Effector memory CD8-positive, alpha-beta T cell (primary cell): ENCODE measurements around the gene PWWP2B.

Experiments
- ATAC-seq: fragments of 150-1000 bp; cut with Tn5 transposase; replicated peaks from 2 replicates; pipeline ENCODE4 v1.10.0; 2021; ENCODE audit warnings: mild to moderate bottlenecking, moderate library complexity
- DNase-seq, 3 experiments: peaks; one replicate each; pipeline ENCODE4 v3.0.0; 2021
- H3K27ac Mint-ChIP-seq, 2 donors: one replicate each; pipeline ENCODE4 v1.8.0; 2022; ENCODE audit warnings: mild to moderate bottlenecking in 2 of 2, mixed read lengths in 2 of 2, moderate library complexity in 2 of 2
- H3K27me3 Mint-ChIP-seq, 2 donors: one replicate each; pipeline ENCODE4 v1.8.0; 2022; ENCODE audit warnings: mixed read lengths in 2 of 2
- H3K36me3 Mint-ChIP-seq: one replicate; pipeline ENCODE4 v1.8.0; 2022; ENCODE audit warnings: mild to moderate bottlenecking, moderate library complexity, mixed read lengths; ENCODE audit not compliant: insufficient read depth
- H3K4me1 Mint-ChIP-seq, 2 donors: one replicate each; pipeline ENCODE4 v1.8.0; 2022; ENCODE audit warnings: low read depth in 2 of 2, mixed read lengths in 2 of 2
- H3K4me3 Mint-ChIP-seq, 2 donors: one replicate each; pipeline ENCODE4 v1.8.0; 2022; ENCODE audit warnings: mild to moderate bottlenecking in 2 of 2, mixed read lengths in 2 of 2, moderate library complexity in 2 of 2
- H3K9me3 Mint-ChIP-seq, 2 donors: one replicate each; pipeline ENCODE4 v1.8.0; 2022; ENCODE audit warnings: mixed read lengths in 2 of 2

Gene PWWP2B

DNA sequence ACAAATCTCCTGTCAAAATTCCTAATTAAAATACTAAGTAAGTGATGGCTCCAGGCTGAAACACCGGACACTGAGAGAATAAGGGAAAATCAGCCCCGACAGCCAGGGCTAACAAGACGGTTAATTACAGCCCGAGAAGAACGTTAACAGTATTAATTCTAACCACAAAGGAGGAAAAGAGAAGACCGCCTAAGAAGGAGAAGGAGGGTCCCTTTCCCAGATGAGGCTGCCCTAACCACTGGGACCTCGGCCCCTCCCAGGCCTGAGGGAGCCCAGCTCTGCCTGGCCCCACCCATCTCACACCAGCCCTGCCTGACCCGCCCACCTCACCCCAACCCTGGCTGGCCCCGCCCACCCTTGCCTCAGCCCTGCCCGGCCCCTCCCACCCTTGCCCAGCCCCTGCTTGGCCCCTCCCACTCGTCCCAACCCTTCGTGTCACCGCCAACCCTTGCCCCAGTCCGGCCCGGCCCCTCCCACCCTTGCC, 51.3 kb downstream of the PWWP2B start:
- Mint-ChIP-seq H3K27ac (peak overlapping the region; percentile 94 to 99), H3K27me3 (no peaks in the 10 kb centered on the region), H3K36me3 (peaks cover 11% of the 10 kb centered on the region), H3K9me3 (no peaks in the 10 kb centered on the region), H3K4me3 (peak overlapping the region; percentile 59 to 79), H3K4me1 (peaks cover 21 to 30% of the 10 kb centered on the region in 2 donors)
- DNase-seq (peak; percentile 39 to 49 (median 40)), ATAC-seq (peak; percentile 15)

DNA sequence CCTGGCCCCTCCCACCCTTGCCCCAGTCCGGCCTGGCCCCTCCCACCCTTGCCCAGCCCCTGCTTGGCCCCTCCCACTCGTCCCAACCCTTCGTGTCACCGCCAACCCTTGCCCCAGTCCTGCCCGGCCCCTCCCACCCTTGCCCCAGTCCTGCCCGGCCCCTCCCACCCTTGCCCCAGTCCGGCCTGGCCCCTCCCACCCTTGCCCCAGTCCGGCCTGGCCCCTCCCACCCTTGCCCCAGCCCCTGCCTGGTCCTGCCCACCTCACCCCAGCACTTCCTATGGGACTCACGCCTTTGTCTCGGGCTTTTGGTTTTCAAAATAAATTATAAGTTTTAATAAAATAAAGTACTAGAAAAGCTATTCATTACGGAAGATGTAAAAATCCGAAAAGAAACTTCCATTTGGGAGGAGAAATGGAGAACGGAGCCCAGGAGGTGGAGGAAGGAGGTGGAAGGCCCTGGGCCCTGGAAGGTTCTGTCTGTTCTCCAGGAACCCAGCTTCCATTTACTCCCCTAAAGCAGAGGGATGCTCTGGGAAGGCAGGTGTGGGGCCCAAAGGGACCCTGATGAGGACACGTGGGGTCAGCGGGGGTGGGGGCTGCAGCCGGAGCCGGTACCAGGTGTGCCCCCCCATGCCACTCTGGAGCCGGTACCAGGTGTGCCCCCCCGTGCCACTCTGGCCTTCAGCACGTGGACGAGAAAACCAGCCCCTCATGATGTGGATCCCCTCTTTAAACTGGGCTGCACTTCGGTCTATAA, 52.2 kb downstream of the PWWP2B start:
- peaks cover 11% of the 10 kb centered on the region for H3K36me3 Mint-ChIP-seq
- no peaks in the 10 kb centered on the region for H3K9me3 Mint-ChIP-seq
- peak overlapping the region in 1 of 2 donors; percentile 54 for H3K27ac Mint-ChIP-seq
- H3K27me3 Mint-ChIP-seq = no peaks in the 10 kb centered on the region
- ATAC-seq (no peak), DNase-seq (no peak)
- H3K4me1 Mint-ChIP-seq = peaks cover 16 to 29% of the 10 kb centered on the region in 2 donors
- H3K4me3 Mint-ChIP-seq = no peak overlapping the region

DNA sequence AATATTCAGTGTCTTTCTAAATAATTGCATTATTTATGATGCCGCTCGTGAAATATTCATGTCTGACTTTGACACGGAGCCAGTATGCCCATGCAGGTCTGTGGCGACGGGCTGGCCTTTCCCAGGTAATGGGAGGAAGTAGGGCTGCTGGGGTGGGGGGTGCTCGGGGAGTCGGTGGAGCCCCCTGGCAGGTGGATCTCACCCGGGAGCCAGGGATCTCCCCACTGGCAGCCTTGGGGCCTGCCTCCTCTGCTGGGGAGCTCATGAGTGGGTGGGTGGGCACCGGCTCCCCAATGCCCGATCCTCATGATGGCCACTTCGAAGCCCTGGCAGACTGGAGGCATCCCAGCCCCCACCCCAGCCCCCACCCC, 52.8 kb downstream of the PWWP2B start:
- ATAC-seq = no peak
- no peak overlapping the region for H3K4me3 Mint-ChIP-seq
- H3K27me3 Mint-ChIP-seq = no peaks in the 10 kb centered on the region
- H3K36me3 Mint-ChIP-seq = peaks cover 11% of the 10 kb centered on the region
- peak overlapping the region in 1 of 2 donors; percentile 54 for H3K27ac Mint-ChIP-seq
- DNase-seq = no peak
- no peaks in the 10 kb centered on the region for H3K9me3 Mint-ChIP-seq
- peaks cover 14 to 26% of the 10 kb centered on the region in 2 donors for H3K4me1 Mint-ChIP-seq

DNA sequence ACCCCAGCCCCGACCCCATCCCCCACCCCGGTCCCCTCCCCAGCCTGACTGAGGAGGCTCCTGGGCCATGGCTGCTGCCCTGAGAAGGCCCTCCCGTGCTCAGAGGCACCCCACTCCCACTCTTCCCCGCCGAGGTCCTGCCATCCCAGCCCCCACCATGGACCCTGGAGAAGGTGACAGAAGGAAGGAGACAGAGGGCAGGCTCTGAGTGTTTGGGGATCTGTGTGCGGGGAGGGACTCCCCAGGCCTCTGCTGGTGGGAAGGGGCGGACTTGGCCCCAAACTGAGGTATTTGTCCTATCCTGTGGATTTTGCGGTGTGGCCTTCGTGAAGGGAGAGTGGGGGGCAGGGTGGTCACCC, 53.4 kb downstream of the PWWP2B start:
- no peak overlapping the region for H3K4me3 Mint-ChIP-seq
- H3K4me1 Mint-ChIP-seq = peaks cover 11 to 20% of the 10 kb centered on the region in 2 donors
- H3K27ac Mint-ChIP-seq = peak overlapping the region; percentile 49 to 93

DNA sequence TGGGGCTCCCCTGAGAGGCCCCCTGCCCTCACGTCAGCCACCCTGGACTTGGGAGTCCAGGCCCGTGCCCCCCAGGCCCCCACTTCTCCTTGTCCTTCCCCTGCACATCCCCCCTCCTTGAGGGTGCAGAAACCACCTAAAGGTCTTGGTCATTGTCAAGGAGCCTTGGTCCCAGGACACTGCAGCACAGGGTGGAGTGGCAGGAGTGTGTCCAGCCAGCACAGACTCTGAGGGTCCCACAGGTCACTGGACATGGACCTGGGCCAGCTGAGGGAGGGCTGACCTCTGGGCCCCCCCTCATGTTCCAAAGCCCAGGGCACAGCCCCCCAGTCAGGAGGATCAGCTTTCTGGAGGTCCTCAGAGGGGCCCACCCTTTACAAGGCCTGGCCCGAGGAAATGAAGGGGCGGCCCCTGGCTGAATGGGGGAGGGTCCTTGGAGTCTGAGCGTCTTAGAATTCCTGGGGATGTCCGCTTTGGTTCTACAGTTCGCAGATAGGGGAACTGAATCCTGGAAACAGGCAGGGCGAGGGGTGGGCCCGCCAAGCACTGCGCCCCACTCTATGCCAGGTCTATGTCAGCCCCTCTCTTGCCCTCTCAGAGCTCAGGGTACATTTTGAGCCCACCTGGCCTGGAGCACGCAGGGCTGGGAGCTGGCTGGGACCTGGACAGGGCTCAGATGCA, 54.0 kb downstream of the PWWP2B start:
- peaks cover 11% of the 10 kb centered on the region for H3K36me3 Mint-ChIP-seq
- H3K27ac Mint-ChIP-seq = peak overlapping the region; percentile 66 to 93
- DNase-seq = no peak
- peaks cover 11 to 20% of the 10 kb centered on the region in 2 donors for H3K4me1 Mint-ChIP-seq
- no peak overlapping the region for H3K4me3 Mint-ChIP-seq
- ATAC-seq = no peak
- no peaks in the 10 kb centered on the region for H3K9me3 Mint-ChIP-seq
- H3K27me3 Mint-ChIP-seq = peaks cover 0 to under 1% of the 10 kb centered on the region in 2 donors

More for the DNA sequence above, 53.4 kb downstream of the PWWP2B start:
- no peak for DNase-seq
- Mint-ChIP-seq H3K27me3 (no peaks in the 10 kb centered on the region), H3K36me3 (peaks cover 11% of the 10 kb centered on the region), H3K9me3 (no peaks in the 10 kb centered on the region)
- no peak for ATAC-seq

DNA sequence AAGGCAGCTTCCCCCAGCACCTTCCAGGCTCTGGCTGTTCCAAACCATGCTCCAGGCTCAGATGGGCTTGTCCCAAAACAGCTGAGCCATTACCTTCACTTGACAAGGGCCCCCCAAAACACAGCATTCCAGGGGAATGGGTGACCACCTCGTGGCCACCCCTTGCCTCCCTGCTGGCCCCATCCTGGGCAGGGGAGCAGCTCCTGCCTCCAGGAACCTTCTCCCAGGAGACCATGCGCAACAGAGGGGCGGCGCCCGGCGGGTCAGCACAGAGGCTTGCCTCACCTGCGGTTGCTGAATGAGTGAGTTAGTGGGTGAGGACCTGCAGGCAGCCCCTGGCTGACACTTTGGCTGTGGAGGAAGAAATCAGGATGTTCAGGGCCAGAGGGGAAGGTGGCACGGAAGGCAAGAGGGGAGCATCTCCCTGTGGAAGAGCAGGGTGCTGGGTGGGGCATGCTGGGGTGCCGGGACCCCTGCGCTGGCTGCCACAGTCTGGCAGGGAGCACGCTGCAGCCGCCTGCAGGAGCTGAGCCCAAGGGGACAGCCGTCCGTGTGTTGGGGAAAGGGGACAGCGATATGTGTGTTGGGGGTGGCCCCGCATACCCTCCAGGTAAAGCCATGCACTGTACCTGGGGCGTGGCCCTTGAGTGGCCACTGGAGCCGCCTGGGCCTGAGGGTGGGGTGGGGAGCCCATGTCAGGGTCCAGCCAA, 54.7 kb downstream of the PWWP2B start:
- H3K27me3 Mint-ChIP-seq = peaks cover 0 to 6% of the 10 kb centered on the region in 2 donors
- peaks cover 10% of the 10 kb centered on the region for H3K36me3 Mint-ChIP-seq
- DNase-seq (no peak), ATAC-seq (no peak)
- peak overlapping the region; percentile 66 to 93 for H3K27ac Mint-ChIP-seq
- peak overlapping the region in 1 of 2 donors; percentile 36 for H3K4me3 Mint-ChIP-seq
- peaks cover 7 to 16% of the 10 kb centered on the region in 2 donors for H3K4me1 Mint-ChIP-seq
- H3K9me3 Mint-ChIP-seq = no peaks in the 10 kb centered on the region

DNA sequence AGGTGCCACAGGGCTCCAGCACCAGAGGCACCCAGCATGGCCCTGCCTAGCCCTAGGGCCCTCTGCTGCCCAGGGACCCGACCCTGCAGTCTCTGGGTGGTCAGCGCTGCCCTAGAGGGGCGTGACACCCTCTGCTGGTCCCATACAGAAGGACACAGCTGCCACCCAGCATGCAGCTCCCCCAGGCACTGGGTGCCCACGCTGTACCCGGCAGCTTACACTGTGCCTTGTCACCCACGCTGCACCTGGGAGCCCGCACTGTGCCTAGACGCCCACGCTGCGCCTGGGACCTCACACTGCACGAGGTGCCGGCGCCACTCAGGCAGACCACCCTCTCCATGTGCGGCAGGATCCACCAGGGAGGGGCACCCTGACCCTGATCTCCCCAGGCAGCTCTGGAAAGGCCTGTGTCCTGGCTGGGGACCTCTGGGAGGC, 55.2 kb downstream of the PWWP2B start:
- ATAC-seq (no peak), DNase-seq (no peak)
- peak overlapping the region; percentile 66 to 93 for H3K27ac Mint-ChIP-seq
- no peaks in the 10 kb centered on the region for H3K9me3 Mint-ChIP-seq
- H3K27me3 Mint-ChIP-seq = peaks cover 0 to 6% of the 10 kb centered on the region in 2 donors
- peaks cover 6 to 13% of the 10 kb centered on the region in 2 donors for H3K4me1 Mint-ChIP-seq
- H3K36me3 Mint-ChIP-seq = peaks cover 10% of the 10 kb centered on the region
- no peak overlapping the region for H3K4me3 Mint-ChIP-seq

DNA sequence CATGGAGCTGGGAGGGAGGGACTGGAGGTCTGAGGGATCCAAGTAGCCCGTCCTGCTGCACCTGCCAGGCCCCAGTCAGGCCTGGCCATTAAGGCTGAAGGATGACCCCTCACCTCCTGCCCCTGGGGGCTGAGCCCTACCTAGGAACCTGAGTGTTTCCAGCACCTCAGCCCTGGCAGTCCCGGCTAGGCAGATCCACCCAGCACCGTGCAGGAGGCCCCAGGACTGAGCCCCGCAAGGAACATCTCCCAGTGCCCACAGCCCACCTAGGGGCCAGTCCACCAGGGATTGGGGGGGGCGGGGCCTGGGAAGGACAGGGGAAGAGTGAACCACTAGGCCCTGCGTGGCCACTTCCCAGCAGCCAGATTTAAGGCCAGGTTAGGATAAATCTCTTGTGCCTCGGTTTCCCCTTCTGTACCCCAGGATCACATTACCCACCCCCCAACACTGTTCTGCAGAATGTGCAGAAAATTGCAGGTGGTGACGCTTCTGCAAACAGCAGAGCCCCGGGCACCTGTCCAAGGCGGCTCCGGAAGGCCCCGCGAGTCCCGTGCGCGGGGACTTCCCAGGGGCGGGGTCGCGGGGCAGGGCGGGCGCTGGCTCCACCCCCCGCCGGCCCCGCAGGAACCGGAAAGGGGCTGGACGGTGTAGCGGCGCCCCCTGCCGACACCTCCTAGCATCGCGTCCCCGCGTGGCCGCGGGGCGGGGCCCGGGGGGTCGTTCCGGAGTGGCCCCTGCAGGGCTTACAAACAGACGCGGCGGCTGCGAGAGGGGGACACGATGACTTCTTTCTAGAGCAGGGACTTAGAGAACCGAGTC, 55.9 kb downstream of the PWWP2B start:
- Mint-ChIP-seq H3K9me3 (no peaks in the 10 kb centered on the region), H3K4me3 (peak overlapping the region; percentile 20 to 21), H3K27ac (peak overlapping the region; percentile 66 to 93), H3K27me3 (peaks cover 0 to 6% of the 10 kb centered on the region in 2 donors), H3K4me1 (peaks cover 0 to 7% of the 10 kb centered on the region in 2 donors), H3K36me3 (peaks cover 4% of the 10 kb centered on the region)
- peak; percentile 92 for ATAC-seq
- DNase-seq = peak; percentile 88 to 93 (median 90)

DNA sequence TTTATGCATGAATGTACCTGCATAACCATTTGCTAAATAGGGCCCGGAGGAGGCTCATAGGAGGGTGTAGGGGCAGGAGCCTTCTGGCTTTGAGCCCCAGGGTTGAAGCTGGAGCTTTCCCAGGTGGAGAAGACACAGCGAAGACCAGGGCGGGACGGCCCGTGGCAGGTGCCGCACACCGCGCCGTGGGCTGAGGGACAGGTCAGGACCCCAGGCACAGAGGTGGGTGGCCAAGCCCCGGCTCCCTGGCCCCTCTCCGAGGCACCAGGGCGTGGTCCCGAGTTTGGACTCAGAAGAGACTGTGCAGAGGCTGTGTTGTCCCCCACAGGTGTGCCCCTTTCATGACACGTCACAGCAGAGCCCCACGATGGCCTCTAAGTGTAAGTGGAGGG, 56.5 kb downstream of the PWWP2B start:
- DNase-seq (no peak), ATAC-seq (no peak)
- peak overlapping the region; percentile 66 to 93 for H3K27ac Mint-ChIP-seq
- peaks cover 0 to 7% of the 10 kb centered on the region in 2 donors for H3K4me1 Mint-ChIP-seq
- no peaks in the 10 kb centered on the region for H3K9me3 Mint-ChIP-seq
- H3K36me3 Mint-ChIP-seq = peaks cover 3% of the 10 kb centered on the region
- peak overlapping the region in 1 of 2 donors; percentile 21 for H3K4me3 Mint-ChIP-seq
- peaks cover 0 to 6% of the 10 kb centered on the region in 2 donors for H3K27me3 Mint-ChIP-seq

DNA sequence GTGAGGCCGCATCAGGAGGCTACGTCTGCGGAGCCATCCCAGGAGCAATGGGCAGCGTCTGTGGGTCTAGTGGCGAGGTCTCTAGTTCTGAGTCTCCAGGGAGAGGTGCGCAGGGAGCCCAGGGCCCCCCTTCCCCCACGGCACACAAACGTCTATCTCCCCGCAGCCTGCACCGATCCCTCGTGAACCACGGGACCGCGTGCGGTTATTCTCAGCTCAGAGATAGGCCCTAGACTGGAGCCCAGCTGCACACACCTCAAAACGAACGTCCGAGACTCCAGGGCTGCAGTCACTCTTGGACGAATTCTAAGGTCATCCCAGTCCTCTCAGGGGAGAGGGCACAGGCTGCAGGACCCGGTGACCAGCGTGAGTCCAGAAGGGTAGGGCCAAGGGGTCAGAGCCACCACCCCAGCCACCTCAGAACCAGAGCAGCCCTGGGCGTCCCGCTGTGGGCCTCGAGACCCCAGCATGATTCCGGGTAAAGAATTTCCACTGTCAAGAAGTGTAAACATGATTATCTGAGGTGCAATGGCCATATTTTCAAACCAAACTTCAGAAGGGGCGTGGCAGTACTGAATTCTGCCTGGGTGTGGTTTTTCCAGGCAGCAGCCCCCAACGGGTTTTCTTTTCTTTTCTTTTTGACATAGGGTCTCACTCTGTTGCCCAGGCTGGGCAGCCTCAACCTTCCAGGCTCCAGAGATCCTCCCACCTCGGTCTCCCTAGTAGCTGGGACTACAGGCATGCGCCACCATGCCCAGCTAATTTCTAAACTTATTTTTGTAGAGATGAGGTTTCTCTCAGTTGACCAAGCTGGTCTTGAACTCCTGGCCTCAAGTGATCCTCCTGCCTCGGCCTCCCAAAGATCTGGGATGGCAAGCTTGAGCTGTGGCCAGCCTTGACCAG, 57.5 kb downstream of the PWWP2B start:
- H3K9me3 Mint-ChIP-seq = no peaks in the 10 kb centered on the region
- ATAC-seq (no peak), DNase-seq (no peak)
- peaks cover 0 to 6% of the 10 kb centered on the region in 2 donors for H3K27me3 Mint-ChIP-seq
- H3K27ac Mint-ChIP-seq = peak overlapping the region in 1 of 2 donors; percentile 51
- peaks cover 3% of the 10 kb centered on the region for H3K36me3 Mint-ChIP-seq
- H3K4me1 Mint-ChIP-seq = peaks cover 0 to 12% of the 10 kb centered on the region in 2 donors
- no peak overlapping the region for H3K4me3 Mint-ChIP-seq

DNA sequence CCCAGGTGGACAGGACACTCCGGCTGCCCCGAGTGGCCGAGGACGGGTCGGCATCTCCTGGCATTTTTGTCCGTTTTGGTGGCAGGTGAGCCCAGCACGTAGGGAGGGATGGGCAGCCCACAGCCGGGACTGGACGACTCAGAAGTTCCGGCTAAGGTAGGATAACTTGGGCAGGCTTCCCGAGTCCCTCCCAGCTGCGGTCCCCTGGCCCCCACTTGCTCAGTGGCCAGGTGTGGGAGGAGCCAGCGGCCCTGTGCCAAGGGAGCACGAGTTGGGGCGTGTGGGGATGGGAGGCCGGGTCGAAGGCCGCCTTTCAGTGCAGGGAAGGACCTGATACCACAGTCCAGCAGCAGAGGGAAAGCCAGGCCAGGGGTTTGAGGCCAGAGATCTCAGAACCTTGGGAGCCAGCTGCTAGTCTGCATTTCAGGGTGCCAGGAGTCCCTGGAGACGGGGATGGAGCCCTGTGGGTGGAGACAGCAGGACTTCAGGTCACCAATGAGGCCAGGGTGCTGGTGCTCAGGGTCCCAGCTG, 58.5 kb downstream of the PWWP2B start:
- no peak for DNase-seq
- peaks cover 3% of the 10 kb centered on the region for H3K36me3 Mint-ChIP-seq
- H3K4me1 Mint-ChIP-seq = peaks cover 0 to 11% of the 10 kb centered on the region in 2 donors
- no peak overlapping the region for H3K4me3 Mint-ChIP-seq
- ATAC-seq = no peak
- H3K27ac Mint-ChIP-seq = no peak overlapping the region
- no peaks in the 10 kb centered on the region for H3K9me3 Mint-ChIP-seq
- H3K27me3 Mint-ChIP-seq = peaks cover 0 to 6% of the 10 kb centered on the region in 2 donors
